Activated naive CD8-positive, alpha-beta T cell treated with anti-CD3 and anti-CD28 coated beads for 36 hours (primary cell): Measurements from ENCODE around the gene SAMMSON. TPM values are rescaled to one million over a fixed set of nuclear protein-coding genes. Genes with fewer than 3 reads are reported as not detected.

Experiments
- DNase-seq: peaks from one replicate; pipeline ENCODE4 v3.0.0; 2021
- H3K27ac Mint-ChIP-seq: one replicate; pipeline ENCODE4 v1.8.0; 2022; ENCODE audit warnings: mild to moderate bottlenecking, moderate library complexity, mixed read lengths
- H3K27me3 Mint-ChIP-seq: one replicate; pipeline ENCODE4 v1.8.0; 2022; ENCODE audit warnings: mild to moderate bottlenecking, mixed read lengths
- H3K36me3 Mint-ChIP-seq: one replicate; pipeline ENCODE4 v1.8.0; 2021; ENCODE audit warnings: mild to moderate bottlenecking, mixed read lengths
- H3K4me1 Mint-ChIP-seq: one replicate; pipeline ENCODE4 v1.8.0; 2021; ENCODE audit warnings: mixed read lengths
- H3K4me3 Mint-ChIP-seq: one replicate; pipeline ENCODE4 v1.8.0; 2022; ENCODE audit warnings: mild to moderate bottlenecking, moderate library complexity, mixed read lengths
- H3K9me3 Mint-ChIP-seq: one replicate; pipeline ENCODE4 v1.8.0; 2022; ENCODE audit warnings: mixed read lengths
- total RNA-seq, 2 experiments: library from RNA; stranded (reverse); gene quantifications; one replicate each; pipeline ENCODE4 v1.2.3, GENCODE V29; 2021

The SAMMSON gene
- total RNA-seq, 2 experiments from 2014 or later = not detected

- no peak overlapping the region for H3K4me3 Mint-ChIP-seq
- no peaks in the 10 kb centered on the region for H3K36me3 Mint-ChIP-seq
- no peaks in the 10 kb centered on the region for H3K9me3 Mint-ChIP-seq
- no peak overlapping the region for H3K27ac Mint-ChIP-seq
- H3K4me1 Mint-ChIP-seq = peaks cover 5% of the 10 kb centered on the region
- no peak for DNase-seq
- H3K27me3 Mint-ChIP-seq = peaks cover 11% of the 10 kb centered on the region
Measured at GRCh38 chr3:70095260-70095659, 95.7 kb downstream of the SAMMSON start.

- peak; percentile 2 for DNase-seq
- Mint-ChIP-seq H3K9me3 (no peaks in the 10 kb centered on the region), H3K27me3 (peaks cover 11% of the 10 kb centered on the region), H3K4me3 (no peak overlapping the region), H3K36me3 (no peaks in the 10 kb centered on the region), H3K27ac (no peak overlapping the region), H3K4me1 (peaks cover 5% of the 10 kb centered on the region)
Measured at GRCh38 chr3:70096376-70097066, 97.0 kb downstream of the SAMMSON start.

GRCh38 chr3:70097084-70097483, 97.6 kb downstream of the SAMMSON start:
- H3K4me3 Mint-ChIP-seq = no peak overlapping the region
- no peaks in the 10 kb centered on the region for H3K36me3 Mint-ChIP-seq
- H3K27me3 Mint-ChIP-seq = peaks cover 11% of the 10 kb centered on the region
- DNase-seq = no peak
- no peak overlapping the region for H3K27ac Mint-ChIP-seq
- H3K9me3 Mint-ChIP-seq = no peaks in the 10 kb centered on the region
- peaks cover 5% of the 10 kb centered on the region for H3K4me1 Mint-ChIP-seq

GRCh38 chr3:70108072-70108471, 108.5 kb downstream of the SAMMSON start:
- DNase-seq = no peak
- Mint-ChIP-seq H3K4me3 (no peak overlapping the region), H3K36me3 (no peaks in the 10 kb centered on the region), H3K9me3 (no peaks in the 10 kb centered on the region), H3K4me1 (no peaks in the 10 kb centered on the region), H3K27ac (no peak overlapping the region), H3K27me3 (peaks cover 3% of the 10 kb centered on the region)

GRCh38 chr3:70108546-70108945, 109.0 kb downstream of the SAMMSON start:
- H3K4me1 Mint-ChIP-seq = no peaks in the 10 kb centered on the region
- H3K27ac Mint-ChIP-seq = no peak overlapping the region
- no peak for DNase-seq
- no peaks in the 10 kb centered on the region for H3K9me3 Mint-ChIP-seq
- peaks cover 4% of the 10 kb centered on the region for H3K27me3 Mint-ChIP-seq
- no peak overlapping the region for H3K4me3 Mint-ChIP-seq
- H3K36me3 Mint-ChIP-seq = no peaks in the 10 kb centered on the region

GRCh38 chr3:70110066-70110465, 110.5 kb downstream of the SAMMSON start:
- no peaks in the 10 kb centered on the region for H3K36me3 Mint-ChIP-seq
- H3K27me3 Mint-ChIP-seq = peaks cover 8% of the 10 kb centered on the region
- H3K4me3 Mint-ChIP-seq = no peak overlapping the region
- no peaks in the 10 kb centered on the region for H3K4me1 Mint-ChIP-seq
- no peaks in the 10 kb centered on the region for H3K9me3 Mint-ChIP-seq
- H3K27ac Mint-ChIP-seq = no peak overlapping the region
- no peak for DNase-seq

GRCh38 chr3:70111411-70111810, 111.9 kb downstream of the SAMMSON start:
- Mint-ChIP-seq H3K27me3 (peaks cover 17% of the 10 kb centered on the region), H3K4me1 (no peaks in the 10 kb centered on the region), H3K36me3 (no peaks in the 10 kb centered on the region), H3K27ac (no peak overlapping the region), H3K4me3 (no peak overlapping the region), H3K9me3 (no peaks in the 10 kb centered on the region)
- DNase-seq = no peak

- no peaks in the 10 kb centered on the region for H3K9me3 Mint-ChIP-seq
- no peak overlapping the region for H3K4me3 Mint-ChIP-seq
- no peaks in the 10 kb centered on the region for H3K4me1 Mint-ChIP-seq
- H3K36me3 Mint-ChIP-seq = no peaks in the 10 kb centered on the region
- no peak for DNase-seq
- H3K27me3 Mint-ChIP-seq = peaks cover 20% of the 10 kb centered on the region
- H3K27ac Mint-ChIP-seq = no peak overlapping the region
Measured at GRCh38 chr3:70112751-70113150, 113.2 kb downstream of the SAMMSON start.

- no peaks in the 10 kb centered on the region for H3K9me3 Mint-ChIP-seq
- no peak for DNase-seq
- no peak overlapping the region for H3K4me3 Mint-ChIP-seq
- H3K27me3 Mint-ChIP-seq = peaks cover 23% of the 10 kb centered on the region
- no peak overlapping the region for H3K27ac Mint-ChIP-seq
- H3K4me1 Mint-ChIP-seq = no peaks in the 10 kb centered on the region
- no peaks in the 10 kb centered on the region for H3K36me3 Mint-ChIP-seq
Measured at GRCh38 chr3:70114431-70114830, 114.9 kb downstream of the SAMMSON start.

- H3K27ac Mint-ChIP-seq = no peak overlapping the region
- H3K9me3 Mint-ChIP-seq = no peaks in the 10 kb centered on the region
- H3K4me3 Mint-ChIP-seq = no peak overlapping the region
- H3K27me3 Mint-ChIP-seq = peaks cover 16% of the 10 kb centered on the region
- DNase-seq = no peak
- H3K4me1 Mint-ChIP-seq = peaks cover 7% of the 10 kb centered on the region
- H3K36me3 Mint-ChIP-seq = no peaks in the 10 kb centered on the region
Measured at GRCh38 chr3:70119879-70120278, 120.3 kb downstream of the SAMMSON start.
